GM19438 (cell line): Measurements from ENCODE around the gene UPK3A.
A peak's percentile ranks its signal among the peaks of the same experiment; 100 is the strongest.

Experiments used
- ATAC-seq: cut with Tn5 transposase; IDR thresholded peaks from one replicate; pipeline ENCODE4 v1.9.1; 2021; ENCODE audit warnings: low read depth; ENCODE audit not compliant: unreplicated experiment

UPK3A gene

DNA sequence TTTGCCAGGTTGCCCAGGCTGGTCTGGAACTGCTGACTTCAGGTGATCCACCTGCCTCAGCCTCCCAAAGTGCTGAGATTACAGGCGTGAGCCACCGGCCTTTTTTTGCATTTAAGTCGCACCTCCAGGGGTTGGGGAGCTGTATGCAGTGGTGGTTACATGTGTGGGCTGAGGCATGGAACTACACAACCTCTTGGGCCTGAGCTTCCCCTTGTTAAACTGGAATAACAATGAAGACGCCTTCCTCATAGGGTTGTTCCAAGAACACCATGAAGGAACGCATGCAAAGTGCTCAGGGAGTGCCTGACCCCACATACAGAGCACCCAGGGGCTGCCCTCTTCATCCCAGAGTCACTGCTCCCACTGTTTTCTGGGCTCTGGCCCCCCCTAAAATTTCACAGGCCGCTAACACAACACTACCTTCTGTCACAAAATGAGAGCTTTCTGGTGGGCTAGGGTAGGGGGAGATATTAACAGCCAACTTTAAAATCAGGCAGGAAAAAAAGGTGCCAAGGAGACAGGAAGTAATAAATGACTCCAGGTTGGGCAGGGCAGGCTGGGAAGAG lies 23.7 kb downstream of the UPK3A start:
- no peak for ATAC-seq

DNA sequence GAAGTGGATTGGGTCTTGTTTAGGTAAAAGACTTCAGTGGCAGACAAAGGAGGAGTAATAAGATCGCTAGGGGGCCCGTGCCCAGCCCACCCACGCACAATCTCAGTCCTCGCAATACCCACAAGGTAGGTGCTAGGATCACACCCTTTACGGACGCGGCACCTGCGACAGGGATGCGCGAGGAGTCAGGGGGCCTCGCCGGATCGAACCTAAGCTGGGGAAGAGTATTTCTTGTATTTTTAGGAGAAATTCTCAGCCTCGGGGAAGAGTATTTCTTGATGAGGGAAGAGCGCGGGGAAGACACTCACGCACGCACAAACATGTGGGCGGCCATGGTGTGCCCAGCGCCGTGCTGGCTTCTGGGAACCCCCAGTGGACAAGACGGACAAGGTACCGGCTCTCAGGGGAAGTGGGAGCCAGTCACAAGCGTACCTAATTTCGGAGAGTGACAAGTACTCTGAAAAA lies 24.2 kb downstream of the UPK3A start:
- ATAC-seq: no peak

DNA sequence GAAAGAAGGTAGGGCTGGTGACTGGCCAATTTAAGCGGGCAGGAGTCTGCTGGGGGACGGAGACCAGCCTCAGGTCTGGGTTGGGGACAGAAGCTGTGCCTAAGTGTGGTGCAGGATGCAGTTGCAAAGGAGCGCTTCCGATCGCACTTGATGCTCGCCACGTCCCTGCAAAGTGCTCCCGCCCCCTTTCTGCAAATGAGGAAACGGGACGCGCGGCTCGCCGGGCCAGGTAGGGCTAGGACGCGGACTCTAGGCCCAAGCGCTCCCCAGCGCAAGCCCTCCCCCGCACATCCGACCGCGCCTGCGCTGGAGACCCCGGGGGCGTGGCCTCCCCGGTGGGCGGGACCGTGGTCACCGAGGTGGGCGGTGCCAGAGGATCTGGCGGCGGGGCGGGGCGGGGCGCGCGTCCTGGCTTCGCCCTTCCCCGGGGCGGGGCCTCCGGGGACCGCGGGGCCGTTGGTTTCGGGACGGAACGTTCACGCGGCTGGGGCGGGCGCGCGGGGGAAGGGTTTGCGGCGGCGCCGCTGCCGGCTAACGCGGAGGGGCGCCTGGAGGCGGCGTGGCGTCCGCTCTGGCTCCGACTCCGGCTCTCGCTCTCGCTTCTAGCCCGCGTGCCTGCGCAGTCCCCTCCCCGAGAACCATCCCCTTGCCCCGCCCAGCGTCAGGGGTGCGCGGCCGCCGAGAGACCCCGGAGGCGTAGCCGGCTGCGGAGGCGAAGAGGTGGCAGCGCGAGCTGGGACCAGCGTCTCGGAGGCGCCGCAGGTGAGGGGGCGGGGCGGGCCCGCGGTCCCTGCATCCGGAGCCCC lies 24.9 kb downstream of the UPK3A start, which contains the start of gene FAM118A:
Gene FAM118A, plus strand, starts transcription at position 513 of the 806 bp plus-strand sequence. CDS start 12,446 bp downstream, outside the sequence.
- ATAC-seq: peak; percentile 71

DNA sequence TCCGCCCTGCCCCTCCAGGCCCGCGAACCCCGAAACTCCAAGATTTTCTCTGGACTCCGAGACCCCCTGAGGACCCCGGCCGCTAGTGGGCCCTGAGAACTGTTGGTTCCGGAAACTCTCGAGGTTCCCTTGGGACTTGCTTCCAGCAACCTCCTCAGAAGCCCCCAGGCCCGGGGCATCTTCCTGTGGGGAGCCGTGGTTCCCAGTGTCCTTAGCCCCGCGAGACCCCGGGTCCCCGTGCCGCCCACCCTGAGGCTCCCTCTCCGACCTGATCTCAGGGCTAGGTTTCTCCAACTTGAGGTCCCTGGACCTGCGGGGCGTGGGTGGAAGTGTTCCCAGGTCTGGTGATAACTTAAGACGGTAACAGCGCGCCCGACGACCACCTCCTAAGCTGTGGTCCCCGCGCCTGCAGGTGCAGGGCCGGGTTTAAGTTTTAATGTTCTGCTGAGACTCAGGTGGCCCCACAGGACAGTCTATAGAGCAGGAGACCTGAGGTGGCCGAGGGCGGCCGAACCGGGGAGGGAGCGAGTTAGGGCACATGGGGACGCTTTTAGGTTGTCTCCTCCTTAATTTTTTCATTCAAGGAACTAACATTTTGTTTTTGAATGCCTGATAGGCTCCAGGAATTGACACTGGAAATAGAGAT lies 25.7 kb downstream of the UPK3A start:
- no peak for ATAC-seq

DNA sequence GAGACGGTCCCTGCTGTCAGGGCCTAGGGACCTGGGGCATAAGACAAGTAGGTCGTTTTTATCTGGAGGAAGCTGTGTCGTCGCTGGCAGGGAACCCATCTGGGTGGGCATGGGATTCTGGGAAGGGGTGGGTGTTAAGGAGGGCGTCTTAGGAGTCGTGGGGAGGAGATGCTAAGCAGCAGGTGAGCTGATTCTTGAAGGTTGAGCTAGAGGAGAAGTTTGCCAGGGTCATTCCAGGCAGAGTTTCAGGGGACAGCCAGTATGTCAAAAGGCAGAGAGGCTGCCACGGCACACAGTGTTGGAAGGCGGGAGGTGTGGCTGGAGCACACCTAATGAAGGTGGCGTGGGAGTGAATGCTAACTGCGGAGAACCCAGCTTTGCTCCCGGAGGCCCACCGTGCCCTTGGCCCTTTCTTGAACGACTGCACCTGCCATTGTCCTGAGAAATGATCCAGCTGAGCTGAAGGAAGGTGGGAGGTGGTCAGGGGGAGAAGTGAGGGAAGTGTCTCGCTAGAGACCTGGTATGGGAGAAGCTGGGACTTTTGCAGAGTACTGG lies 26.3 kb downstream of the UPK3A start:
- no peak for ATAC-seq

DNA sequence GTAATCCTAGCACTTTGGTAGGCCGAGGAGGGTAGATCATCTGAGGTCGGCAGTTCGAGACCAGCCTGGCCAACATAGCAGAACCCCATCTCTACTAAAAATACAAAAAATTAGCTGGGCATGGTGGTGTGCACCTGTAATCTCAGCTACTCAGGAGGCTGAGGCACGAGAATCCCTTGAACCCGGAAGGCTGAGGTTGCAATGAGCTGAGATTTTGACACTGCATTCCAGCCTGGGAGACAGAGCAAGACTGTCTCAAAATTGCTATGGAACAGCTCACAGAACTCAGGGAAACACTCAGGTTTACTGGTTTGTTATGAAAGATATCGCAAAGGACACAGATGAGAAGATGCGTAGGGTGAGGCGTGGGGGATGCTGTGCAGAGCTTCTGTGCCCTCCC lies 27.7 kb downstream of the UPK3A start:
- no peak for ATAC-seq

DNA sequence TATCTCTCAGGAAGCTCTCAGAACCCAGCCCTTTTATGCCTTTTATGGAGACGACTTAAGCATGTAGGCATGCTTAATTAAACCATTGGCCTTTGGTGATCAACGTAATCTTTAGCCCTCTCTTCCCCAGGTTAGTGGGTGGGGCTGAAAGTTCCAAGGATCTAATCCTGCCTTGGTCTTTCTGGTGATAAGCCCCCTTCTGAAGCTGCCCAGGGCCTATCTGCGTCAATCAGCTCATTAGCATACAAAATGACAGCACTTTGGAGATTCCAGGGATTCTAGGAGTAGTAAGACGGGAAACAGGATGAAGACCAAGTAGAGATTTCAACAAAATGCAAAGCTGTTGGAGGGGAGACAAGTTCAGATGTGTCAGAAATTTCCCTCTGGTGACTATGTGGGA lies 28.1 kb downstream of the UPK3A start:
- no peak for ATAC-seq

DNA sequence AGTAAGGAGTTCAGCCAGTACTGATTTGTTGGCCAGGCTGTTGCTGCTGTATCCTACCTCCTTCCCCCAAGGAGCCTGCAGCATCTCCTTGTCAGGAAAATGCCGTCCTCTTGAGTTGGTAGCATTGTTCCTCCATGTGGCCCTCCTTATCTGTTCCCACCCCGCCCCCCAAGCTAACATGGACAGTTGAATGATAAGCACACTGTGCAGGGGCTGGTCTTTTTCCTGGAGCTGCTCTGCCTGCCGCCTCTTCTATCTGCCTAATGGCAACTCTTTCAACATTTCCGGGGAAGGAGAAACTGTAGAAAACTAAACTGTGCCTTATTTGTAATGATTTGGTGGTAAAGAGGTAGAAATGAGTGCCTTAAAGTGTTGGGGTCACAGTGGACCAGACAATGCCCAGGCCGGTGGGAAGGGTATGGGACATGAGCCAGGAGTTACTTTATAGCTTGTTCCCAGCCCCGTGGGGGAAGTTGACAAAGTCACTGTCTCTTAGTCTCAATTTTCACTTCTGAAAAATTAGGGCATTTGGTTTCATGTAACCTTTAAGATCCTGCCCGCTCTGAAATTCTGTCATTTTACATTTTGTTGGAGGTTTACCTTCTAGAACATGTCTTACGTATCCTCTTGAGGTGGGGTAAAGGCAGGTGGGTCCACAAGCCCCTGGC lies 29.4 kb downstream of the UPK3A start:
- ATAC-seq: no peak

DNA sequence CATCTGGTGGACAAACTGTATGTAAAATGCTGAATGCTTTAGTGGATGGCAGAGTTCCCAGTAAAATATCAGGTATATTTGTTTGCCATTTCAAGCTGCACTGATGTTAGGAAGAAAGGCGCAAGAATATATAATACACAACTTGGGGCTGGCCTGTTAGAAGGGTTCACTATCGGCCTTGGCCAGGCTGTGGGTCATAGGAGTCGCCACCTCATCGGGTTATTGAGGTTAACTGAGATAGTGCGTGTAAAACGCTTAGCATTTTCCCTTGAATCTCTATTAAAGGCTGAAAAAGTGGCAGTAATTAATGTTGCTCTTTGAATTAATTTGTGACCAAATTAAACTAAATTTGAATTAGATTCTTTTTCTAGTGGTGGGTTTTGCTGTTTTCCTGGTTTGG lies 30.0 kb downstream of the UPK3A start:
- no peak for ATAC-seq

DNA sequence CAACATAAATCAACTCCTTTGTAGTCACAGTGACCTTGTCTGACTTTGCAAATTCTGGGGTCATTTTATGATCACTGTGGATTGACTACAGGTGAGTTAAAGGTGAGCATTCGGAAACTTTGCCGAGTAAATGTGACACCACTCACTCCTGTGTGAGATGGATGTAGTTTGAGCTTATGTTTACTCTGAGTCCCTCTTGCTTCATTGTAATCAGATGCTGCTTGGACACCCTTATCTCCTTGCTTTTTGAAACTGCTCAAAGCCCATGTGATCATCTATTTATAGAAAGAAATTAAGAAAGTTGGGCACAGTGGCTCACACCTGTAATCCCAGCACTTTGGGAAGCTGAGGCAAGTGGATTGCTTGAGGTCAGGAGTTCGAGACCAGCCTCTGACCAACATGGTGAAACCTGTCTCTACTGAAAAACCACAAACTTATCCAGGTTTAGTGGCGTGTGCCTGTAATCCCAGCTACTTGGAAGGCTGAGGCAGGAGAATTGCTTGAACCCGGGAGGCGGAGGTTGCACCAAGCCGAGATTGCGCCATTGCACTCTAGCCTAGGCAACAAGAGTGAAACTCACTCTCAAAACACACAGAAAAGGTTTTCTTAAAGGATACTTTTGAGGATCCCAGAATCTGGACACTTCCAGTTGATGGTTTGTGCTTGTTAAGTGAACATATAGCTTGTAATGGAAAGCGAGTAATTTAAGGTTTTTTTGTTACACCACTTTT lies 32.2 kb downstream of the UPK3A start:
- ATAC-seq: no peak

DNA sequence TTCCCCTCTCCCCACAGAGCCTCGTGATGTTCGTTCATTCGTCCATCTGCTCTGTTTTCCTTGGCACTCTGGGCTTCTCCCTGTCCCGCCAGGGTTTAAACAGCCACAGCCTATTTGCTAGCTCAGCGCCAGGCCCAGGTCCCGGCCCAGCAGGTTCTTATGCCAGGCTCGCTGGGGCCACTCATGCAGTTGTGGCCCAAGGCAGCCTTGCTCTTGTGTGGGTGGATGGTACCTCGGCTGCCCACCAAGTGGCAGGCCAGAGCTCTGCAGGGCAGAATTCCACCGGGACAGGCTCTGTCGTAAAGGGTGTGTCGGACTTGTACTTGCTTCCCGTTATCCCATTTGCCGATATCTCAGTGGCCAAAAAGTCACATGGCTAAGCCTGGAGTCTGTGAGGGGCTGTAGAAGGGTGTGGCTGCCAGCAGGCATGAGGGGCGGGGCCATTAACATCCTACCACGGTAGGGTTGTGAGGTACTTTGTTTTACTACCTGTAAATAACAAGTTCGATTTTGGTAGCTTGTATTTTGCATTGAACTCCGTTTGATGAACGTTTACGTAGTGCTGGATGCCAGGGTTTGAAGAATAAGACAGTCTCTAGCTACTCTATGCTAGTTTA lies 32.9 kb downstream of the UPK3A start:
- ATAC-seq: no peak

DNA sequence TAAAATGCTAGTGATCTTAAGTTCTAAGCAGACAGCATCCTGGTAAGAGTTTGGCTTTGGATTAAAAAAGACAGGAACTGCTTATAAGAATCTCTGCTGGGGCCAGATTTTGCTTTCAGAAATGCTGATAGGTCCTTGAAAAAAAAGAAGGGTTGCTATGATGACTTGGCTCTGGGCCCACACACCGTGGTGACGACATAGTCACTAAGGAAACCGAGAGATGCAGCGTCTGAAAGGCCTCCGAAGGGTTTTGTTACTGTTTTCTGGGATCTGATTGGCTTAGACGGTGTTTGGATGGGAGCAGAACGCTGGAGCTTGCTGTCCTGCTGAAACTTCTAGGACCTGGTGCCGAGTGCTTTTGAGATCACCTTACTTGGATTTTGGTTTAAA lies 33.4 kb downstream of the UPK3A start:
- no peak for ATAC-seq

DNA sequence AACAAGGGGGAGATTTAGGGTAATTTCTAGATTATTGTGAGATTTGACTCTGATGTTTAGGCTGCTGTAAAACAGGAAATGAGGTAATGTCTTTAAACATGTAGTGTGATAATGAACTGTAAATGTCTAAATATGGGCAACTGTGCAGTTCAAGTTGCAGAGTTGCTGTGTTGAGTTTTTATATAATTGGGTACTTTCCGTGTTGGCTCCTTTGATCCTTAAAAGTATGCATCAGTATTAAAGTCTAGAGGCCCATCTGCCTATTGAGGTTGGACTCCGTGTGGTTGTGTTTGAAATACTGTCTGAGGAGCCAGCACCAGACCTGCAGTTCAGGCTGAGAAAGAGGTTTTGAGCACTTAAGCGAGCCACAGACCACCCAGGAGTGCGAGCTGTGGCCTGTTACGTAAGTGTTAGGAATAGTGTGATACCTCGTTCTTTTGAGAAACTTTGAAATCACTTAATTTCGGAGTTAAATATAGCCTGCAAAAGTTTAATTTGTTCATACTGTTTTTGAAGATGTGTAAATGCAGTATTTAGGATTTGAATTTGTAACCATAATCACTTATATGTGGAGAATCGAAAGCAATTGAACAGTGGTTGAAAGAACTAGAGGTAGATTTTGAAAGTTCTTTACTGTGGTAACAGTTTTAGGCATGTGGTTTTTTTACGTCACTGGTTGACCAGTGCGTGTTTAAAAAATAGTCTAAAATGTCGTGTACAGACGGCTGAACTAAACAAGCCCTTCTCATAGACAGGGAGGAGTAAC lies 34.0 kb downstream of the UPK3A start:
- ATAC-seq: no peak

DNA sequence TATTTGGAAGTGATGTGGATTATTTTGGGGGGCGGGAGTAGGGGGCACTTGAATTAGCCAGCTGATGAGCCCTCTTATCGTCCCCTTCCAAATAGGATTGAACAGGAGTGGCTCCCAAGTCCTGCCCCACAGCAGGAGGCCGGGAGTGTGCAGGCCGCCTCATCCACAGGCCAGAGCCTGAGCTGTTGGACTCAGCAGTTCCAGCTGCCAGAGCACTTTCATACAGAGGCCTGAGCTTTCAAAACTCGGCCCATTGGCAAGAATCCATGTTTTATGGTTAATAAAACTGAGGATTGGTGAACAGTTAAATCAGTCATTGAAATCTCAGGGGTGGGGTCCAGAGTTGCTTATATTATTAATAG lies 34.6 kb downstream of the UPK3A start:
- ATAC-seq: no peak

DNA sequence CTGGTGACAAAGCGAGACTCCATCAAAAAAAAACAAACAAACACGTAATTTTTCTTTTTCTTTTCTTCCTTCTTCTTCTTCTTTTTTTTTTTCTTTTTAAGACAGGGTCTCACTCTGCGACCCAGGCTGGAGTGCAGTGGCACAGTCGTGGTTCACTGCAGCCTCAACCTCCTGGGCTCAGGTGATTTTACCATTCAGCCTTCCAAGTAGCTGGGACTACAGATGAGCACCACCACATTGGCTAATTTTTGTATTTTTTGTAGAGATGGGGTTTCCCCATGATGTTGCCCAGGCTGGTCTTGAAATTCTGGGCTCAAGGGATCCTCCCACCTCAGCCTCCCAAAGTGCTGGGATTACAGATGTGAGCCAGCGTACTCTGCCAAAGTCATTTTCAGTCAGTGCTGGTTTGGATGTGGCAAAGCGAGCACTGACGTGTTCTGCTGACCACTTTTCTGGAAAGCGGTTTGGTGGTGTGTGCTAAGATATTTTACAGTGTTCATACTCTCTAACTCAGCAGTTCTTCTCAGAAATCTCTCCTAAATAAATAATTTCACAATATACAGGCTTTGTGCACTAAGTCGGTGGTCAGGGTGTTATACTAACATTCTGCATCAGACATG lies 35.7 kb downstream of the UPK3A start:
- no peak for ATAC-seq

DNA sequence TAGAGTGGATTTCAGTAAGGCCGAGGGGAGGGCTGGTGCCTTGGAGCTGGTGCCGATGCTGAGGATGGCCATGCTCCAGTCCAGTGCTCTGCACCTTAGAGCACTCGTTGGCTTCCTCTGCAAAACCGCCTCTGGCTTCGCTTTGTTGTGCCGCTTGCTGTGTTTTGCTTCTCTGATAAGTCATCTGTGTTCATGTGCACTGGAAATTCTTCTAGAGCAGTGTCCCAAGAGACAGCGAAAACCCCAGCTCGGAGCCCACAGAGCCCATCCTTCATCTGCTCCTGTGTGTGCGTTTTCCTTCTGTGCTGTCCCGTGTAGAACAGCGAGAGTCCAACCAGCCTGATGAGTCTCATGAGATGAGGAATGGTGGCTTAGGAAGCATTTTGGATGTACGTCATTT lies 37.1 kb downstream of the UPK3A start:
- no peak for ATAC-seq

DNA sequence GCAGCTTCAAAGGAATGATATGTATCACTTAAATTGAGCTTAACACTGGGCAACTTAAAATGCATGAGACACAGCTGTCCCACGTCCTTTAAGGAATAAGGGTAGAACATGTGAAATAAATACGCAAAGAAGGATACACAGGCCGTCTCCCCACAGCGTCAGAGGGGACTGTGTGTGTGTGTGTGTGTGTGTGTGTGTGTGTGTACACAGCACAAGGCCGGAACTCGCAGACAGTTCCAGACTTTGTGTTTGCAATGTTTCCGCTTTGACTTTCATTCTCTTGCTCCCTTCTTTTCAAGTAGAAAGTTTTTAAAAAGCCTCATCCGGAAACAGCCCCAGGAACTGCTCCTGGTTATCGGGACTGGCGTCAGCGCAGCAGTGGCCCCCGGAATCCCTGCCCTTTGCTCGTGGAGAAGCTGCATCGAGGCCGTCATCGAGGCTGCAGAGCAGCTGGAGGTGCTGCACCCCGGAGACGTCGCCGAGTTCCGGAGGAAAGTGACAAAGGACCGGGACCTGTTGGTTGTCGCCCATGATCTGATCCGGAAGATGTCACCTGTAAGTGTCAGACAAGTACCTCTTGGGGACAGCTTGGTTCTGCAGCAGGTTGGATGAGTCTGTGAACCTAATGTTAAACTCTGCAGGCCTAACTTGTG lies 38.2 kb downstream of the UPK3A start:
- ATAC-seq: no peak

DNA sequence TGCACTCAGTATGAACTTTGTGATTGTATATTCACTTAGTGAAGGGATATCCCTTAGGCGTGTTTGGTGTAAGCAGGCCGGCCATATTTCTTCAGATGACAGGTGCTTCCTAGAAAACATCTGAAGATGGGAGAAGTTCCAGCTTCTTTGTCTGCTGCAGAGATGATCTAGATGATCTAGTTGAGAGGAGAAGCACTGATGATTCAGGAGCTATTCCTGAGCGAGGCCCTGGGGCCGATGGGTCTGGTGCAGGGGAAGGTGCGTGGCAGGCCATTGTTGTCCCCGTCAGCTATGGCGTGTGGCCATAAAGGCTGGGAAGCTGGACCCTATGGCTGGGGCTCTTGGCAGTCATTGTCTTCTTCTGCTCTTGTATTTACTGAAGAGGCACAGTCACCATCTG lies 38.9 kb downstream of the UPK3A start:
- no peak for ATAC-seq
